ENCODE data around the gene ADD2.

The ADD2 gene

DNA sequence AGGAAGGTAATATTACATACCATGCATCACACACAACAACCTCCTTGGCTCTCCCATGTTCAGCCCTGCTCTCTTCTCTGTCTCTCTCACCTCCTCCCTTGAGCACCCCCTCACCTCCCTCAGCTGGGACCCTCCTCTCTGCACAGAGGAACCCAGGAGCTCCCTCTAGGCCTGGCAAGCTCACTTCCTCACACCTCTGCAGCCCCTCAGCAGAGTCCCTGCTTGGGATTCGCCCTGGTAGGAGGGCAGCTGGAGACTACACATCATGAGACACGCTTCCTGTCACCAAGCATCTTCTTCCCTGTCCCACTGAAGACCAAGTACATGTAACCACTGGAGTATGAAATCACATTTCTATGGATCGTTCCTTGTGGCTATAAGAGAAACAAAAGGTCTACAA is 51.0 kb downstream of the ADD2 start:
- H3K36me3 ChIP-seq (ENCODE audit: control insufficient read depth, low read depth, low read length): no peaks in the 10 kb centered on the region
- H3K9ac ChIP-seq (ENCODE audit: low read length): no peak overlapping the region
- peaks cover 15% of the 10 kb centered on the region for H3K4me1 ChIP-seq (ENCODE audit: control insufficient read depth, low read depth, low read length)
- H3K27me3 ChIP-seq (ENCODE audit: control insufficient read depth, insufficient read depth, low read length): no peaks in the 10 kb centered on the region
- no peaks in the 10 kb centered on the region for H3K9me3 ChIP-seq (ENCODE audit: control insufficient read depth, low read depth, low read length)
- H3K27ac ChIP-seq (ENCODE audit: low read length): no peak overlapping the region
- no peak overlapping the region for H3K4me3 ChIP-seq (ENCODE audit: low read length)

DNA sequence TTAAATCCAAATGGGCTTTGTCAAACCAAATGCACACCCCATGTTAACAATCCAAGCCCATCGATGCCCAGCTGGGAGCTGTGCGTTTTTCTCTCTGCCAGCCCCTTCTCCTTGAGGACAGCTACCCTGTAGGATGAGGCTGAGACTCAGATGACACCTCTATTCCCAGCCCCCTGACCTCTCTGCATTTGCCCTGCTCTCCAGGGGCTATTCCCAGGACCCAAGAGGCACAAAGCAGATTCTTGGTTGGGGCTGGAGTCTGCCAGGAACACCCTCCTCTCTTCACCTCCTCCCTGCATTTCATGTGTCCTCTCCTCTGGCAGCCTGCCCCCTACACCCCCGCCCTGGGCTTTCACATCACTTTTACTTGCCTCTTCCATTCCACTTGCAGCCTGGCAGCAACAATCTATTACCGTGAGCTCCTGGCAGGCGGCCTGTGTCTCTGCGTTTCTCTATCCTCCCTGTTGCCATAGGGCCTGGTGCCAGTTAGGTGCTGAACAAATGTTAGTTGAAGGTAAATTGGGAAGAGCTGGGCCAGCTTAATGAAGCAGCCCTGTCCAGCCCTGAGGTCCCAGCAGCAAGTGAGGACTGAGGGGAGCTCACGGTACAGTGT is 51.8 kb downstream of the ADD2 start:
- no peaks in the 10 kb centered on the region for H3K9me3 ChIP-seq (ENCODE audit: control insufficient read depth, low read depth, low read length)
- H3K27ac ChIP-seq (ENCODE audit: low read length): no peak overlapping the region
- H3K27me3 ChIP-seq (ENCODE audit: control insufficient read depth, insufficient read depth, low read length): no peaks in the 10 kb centered on the region
- H3K4me3 ChIP-seq (ENCODE audit: low read length): no peak overlapping the region
- peaks cover 20% of the 10 kb centered on the region for H3K4me1 ChIP-seq (ENCODE audit: control insufficient read depth, low read depth, low read length)
- no peak overlapping the region for H3K9ac ChIP-seq (ENCODE audit: low read length)
- H3K36me3 ChIP-seq (ENCODE audit: control insufficient read depth, low read depth, low read length): no peaks in the 10 kb centered on the region

DNA sequence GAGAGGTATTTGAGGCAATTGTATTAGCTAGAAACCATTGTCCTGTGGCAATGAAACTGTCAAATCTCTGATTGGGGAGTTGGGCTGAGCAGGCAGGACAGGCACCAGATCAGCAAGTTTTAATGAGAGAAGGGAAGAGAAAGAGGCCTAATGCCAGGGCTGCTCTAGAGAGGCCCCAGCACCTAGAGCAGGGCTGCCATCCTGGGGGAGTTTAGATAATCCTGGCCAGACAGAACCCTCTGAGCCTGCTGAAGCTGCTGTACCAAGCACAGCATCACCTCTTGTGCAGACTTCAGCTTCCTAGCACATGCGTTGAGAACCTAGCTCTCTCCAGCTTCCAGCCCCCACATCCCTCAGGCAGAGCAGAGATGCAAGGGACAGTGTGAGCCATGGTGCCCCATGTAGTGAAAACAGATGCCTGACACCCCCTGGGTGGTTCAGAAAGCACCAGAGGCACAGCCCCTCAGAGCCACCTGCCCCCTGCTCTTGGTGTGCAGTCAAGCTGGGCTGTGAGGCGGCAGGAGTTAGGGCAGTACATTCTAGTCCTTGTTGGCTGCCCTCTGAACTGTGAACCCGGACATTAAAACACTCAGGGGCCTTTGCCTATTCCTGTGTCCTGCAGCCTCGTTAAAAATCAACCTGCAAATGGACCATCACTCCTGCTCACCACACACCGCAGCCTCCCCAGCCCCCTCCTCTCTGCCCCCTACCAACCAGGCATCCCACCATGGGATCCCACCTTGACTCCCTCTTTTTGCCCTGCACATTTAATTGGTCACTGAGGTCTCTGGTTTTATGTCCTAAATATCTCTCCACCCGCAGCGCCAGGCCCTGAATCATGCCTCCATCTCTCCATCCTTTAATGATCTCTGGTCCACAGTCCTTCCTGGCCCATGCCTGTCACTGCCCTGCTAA is 52.7 kb downstream of the ADD2 start:
- Histone ChIP-seq H3K27me3 (ENCODE audit: control insufficient read depth, insufficient read depth, low read length) (no peaks in the 10 kb centered on the region), H3K9ac (ENCODE audit: low read length) (no peak overlapping the region), H3K4me1 (ENCODE audit: control insufficient read depth, low read depth, low read length) (peaks cover 24% of the 10 kb centered on the region), H3K9me3 (ENCODE audit: control insufficient read depth, low read depth, low read length) (no peaks in the 10 kb centered on the region), H3K4me3 (ENCODE audit: low read length) (no peak overlapping the region), H3K36me3 (ENCODE audit: control insufficient read depth, low read depth, low read length) (peaks cover 7% of the 10 kb centered on the region), H3K27ac (ENCODE audit: low read length) (no peak overlapping the region)

DNA sequence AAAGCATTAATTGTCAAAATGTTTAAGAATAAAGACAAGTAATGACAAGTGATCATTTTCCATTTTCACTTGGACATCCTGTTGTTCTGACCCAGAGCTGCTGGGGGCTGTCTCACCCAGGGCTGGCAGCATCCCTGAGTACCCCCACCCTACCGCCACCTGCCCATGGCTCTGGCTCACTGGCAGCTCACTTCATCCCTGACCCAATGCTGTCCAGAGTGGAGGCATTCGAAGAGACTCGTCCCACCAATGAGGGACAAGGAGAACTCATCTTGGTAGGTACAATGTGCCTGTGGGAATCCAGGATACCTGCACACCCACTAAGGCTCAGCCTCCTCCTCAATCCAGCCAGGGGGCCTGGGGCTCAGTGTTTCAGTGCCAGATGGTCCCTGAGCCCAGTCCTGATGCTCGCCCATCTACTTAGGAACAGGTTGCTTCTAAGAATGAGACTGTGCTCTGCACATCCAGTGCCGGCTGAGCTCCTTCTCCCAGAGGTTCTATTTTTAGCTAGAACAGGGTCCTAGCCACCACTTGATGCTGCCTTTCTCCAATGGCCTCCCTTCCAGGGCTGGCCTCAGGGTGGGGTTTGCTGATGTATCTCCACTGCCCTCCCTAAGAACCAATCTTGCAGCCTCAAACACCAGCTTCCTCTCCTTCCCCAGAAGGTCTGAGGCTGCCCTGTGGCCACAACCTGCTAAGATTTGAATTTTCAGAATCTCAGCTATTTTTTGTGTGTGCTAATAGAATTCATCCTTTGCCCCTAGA is 53.7 kb downstream of the ADD2 start:
- Histone ChIP-seq H3K36me3 (ENCODE audit: control insufficient read depth, low read depth, low read length) (peaks cover 7% of the 10 kb centered on the region), H3K4me3 (ENCODE audit: low read length) (no peak overlapping the region), H3K27me3 (ENCODE audit: control insufficient read depth, insufficient read depth, low read length) (no peaks in the 10 kb centered on the region), H3K9ac (ENCODE audit: low read length) (no peak overlapping the region), H3K9me3 (ENCODE audit: control insufficient read depth, low read depth, low read length) (no peaks in the 10 kb centered on the region), H3K27ac (ENCODE audit: low read length) (no peak overlapping the region), H3K4me1 (ENCODE audit: control insufficient read depth, low read depth, low read length) (peaks cover 24% of the 10 kb centered on the region)

DNA sequence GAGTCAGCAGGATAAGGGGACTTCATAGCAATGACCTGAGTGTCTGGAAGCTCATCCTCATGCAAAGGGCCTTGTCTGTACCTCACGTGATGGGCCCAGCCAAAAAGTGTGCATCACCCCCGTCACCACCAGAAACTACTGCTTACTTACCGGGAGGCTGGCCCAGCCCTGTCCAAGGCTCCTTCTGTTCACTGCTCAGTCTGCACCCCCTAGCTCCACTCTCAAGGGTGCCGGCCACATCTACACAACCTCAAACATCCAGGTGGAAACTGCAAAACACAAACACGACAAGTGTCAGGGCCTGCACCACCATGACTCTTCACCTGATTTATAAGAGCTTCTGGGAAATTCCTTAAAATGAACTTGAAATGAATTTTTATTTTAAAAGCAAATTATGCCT is 55.1 kb downstream of the ADD2 start:
- Histone ChIP-seq H3K9me3 (ENCODE audit: control insufficient read depth, low read depth, low read length) (no peaks in the 10 kb centered on the region), H3K4me3 (ENCODE audit: low read length) (no peak overlapping the region), H3K36me3 (ENCODE audit: control insufficient read depth, low read depth, low read length) (peaks cover 7% of the 10 kb centered on the region), H3K27me3 (ENCODE audit: control insufficient read depth, insufficient read depth, low read length) (no peaks in the 10 kb centered on the region), H3K27ac (ENCODE audit: low read length) (no peak overlapping the region), H3K4me1 (ENCODE audit: control insufficient read depth, low read depth, low read length) (peaks cover 24% of the 10 kb centered on the region), H3K9ac (ENCODE audit: low read length) (no peak overlapping the region)

DNA sequence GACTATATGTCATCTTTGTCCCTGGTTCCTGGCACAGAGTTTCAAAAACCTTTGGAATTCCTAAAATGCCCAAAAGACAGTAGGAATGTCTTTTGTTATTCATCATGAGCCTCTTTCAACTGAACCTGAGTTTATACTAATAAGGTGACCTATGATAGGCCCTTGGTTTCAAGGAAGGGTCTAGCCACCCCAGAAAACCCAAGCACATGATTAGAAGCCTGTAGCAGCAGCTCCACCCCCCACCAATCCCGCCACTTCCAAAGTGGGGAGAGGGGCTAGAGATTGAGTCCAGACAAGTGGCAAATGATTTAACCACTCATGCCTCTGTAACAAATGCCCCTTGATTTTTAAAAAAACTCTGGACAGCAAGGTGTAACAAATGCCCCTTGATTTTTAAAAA is 56.8 kb downstream of the ADD2 start:
- Histone ChIP-seq H3K36me3 (ENCODE audit: control insufficient read depth, low read depth, low read length) (peaks cover 16% of the 10 kb centered on the region), H3K4me1 (ENCODE audit: control insufficient read depth, low read depth, low read length) (peaks cover 24% of the 10 kb centered on the region), H3K9me3 (ENCODE audit: control insufficient read depth, low read depth, low read length) (no peaks in the 10 kb centered on the region), H3K9ac (ENCODE audit: low read length) (no peak overlapping the region), H3K4me3 (ENCODE audit: low read length) (no peak overlapping the region), H3K27me3 (ENCODE audit: control insufficient read depth, insufficient read depth, low read length) (no peaks in the 10 kb centered on the region), H3K27ac (ENCODE audit: low read length) (no peak overlapping the region)

DNA sequence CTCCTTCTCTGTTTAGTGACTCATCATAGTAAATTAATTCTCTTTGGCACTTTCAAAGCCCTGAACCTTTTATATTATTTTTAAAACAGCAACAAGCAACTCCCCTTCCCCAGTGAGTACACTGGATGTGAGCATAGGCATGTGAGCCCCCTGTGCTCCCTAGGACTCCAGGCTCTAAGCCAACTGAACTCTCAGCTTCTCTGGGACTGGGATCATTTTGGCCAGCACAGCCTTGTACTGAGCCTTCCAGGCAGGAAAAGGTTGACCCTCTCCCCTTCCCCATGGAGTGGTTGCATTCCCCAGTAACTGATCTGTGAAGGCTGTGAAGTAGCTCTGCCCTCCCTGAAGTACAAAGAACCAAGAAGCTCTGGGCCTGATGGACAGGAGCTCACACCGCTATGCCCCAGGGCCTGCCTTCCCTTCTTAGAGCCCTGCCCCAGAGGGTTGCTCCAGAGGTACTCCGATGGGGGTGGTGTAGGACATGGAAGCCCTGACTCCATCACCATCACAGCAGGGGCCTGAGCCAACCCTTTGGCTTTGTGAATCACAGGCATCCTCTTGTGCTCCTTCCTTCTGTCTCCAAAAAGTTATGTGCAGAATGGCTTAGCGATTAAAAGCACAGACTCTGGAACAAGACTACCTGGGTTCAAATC is 57.8 kb downstream of the ADD2 start:
- H3K9me3 ChIP-seq (ENCODE audit: control insufficient read depth, low read depth, low read length): no peaks in the 10 kb centered on the region
- no peaks in the 10 kb centered on the region for H3K27me3 ChIP-seq (ENCODE audit: control insufficient read depth, insufficient read depth, low read length)
- no peak overlapping the region for H3K27ac ChIP-seq (ENCODE audit: low read length)
- no peak overlapping the region for H3K9ac ChIP-seq (ENCODE audit: low read length)
- H3K4me1 ChIP-seq (ENCODE audit: control insufficient read depth, low read depth, low read length): peaks cover 22% of the 10 kb centered on the region
- no peak overlapping the region for H3K4me3 ChIP-seq (ENCODE audit: low read length)
- H3K36me3 ChIP-seq (ENCODE audit: control insufficient read depth, low read depth, low read length): peaks cover 24% of the 10 kb centered on the region

DNA sequence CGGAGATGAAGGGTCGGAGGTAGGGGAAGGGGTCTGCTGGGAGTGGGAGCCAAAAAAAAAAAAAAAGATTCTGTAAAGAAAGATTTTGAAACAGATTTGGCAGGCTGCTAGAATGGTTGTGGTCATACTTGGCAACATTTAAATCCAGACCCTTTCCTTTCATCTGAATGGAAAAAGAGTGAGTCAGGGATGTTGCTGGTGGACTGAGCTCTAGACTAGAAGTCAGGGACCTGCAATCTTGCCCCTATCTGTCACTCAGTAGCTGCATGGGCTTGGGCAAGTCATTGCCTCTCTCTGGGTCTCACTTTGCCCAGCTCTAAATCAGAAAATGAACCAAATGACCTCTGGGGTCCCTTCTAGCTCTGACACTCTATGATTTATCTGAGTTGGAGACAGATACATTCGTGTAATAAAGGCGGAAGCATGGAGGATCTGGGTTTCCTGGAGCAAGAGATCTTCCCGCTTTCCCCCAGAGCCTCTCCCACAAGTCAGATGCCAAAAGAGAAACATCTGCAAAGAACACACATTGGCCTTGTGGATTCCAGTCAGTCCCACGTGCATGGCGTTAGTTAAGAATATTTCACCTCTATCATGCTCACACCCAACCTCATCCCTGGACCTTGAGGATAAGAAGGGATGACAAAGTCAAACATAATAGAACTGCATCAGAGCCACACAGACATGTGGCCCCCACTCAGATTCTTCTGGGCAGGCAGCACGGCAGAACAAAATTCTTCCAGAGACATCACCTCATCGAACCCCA is 58.5 kb downstream of the ADD2 start:
- Histone ChIP-seq H3K36me3 (ENCODE audit: control insufficient read depth, low read depth, low read length) (peaks cover 27% of the 10 kb centered on the region), H3K27ac (ENCODE audit: low read length) (no peak overlapping the region), H3K4me1 (ENCODE audit: control insufficient read depth, low read depth, low read length) (peaks cover 15% of the 10 kb centered on the region), H3K27me3 (ENCODE audit: control insufficient read depth, insufficient read depth, low read length) (no peaks in the 10 kb centered on the region), H3K9me3 (ENCODE audit: control insufficient read depth, low read depth, low read length) (no peaks in the 10 kb centered on the region), H3K4me3 (ENCODE audit: low read length) (no peak overlapping the region), H3K9ac (ENCODE audit: low read length) (no peak overlapping the region)

DNA sequence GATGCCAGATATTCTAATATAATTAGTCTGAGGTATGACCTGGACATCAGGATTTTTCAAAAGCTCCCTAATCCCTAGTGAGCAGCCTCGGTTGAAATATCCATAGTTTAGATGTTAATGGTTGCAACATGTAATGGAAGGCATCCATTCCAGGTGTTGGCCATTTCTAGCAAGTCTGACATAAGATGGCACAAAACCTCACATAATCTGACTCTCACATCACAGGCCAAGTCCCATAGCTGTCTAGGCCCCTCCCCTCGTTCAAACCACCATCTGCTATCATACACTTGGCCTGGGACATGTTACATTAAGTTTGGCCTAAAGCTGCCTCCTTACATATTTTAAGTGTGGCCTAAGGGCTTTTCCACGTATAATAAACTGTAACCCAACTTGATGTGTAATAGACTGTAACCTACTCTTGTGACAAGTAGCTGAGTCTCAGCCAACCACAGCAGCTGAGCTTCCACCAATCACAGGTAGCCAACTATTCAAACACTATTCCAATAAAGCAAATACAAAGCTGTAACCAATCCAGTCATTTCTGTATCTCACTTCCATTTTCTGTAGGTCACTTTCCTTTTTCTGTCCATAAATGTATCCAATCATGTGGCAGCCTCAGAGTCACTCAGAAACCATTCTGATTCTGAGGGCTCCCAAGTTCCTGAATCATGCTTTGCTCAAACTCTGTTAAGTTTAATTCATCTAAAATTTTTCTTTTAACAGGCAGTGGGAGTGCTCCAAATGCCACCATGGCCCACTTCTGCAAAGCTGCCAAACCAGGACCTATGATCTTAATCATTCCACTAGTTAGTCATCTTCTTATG is 59.4 kb downstream of the ADD2 start:
- Histone ChIP-seq H3K27ac (ENCODE audit: low read length) (no peak overlapping the region), H3K9ac (ENCODE audit: low read length) (no peak overlapping the region), H3K4me1 (ENCODE audit: control insufficient read depth, low read depth, low read length) (peaks cover 15% of the 10 kb centered on the region), H3K36me3 (ENCODE audit: control insufficient read depth, low read depth, low read length) (peaks cover 32% of the 10 kb centered on the region), H3K4me3 (ENCODE audit: low read length) (no peak overlapping the region), H3K27me3 (ENCODE audit: control insufficient read depth, insufficient read depth, low read length) (no peaks in the 10 kb centered on the region), H3K9me3 (ENCODE audit: control insufficient read depth, low read depth, low read length) (no peaks in the 10 kb centered on the region)

DNA sequence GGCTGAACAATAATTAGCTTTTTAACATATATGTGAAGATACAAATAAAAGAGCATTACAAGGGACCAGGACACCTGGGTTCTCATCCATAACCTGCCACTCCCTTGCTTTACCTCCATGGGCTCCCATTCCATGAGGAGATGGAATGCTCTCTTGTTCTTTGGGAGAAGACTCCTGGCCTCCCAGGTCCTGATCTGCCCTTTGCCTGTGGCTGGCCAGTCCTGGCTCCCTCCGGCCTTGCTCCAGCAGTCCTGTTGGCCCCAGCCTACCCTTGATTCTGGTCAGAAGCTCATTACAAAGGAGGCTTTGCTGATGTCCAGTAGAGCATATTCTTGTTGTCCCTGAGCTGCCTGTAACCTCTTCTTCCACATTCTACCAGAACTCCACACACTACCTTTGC is 60.3 kb downstream of the ADD2 start:
- Histone ChIP-seq H3K9me3 (ENCODE audit: control insufficient read depth, low read depth, low read length) (no peaks in the 10 kb centered on the region), H3K4me3 (ENCODE audit: low read length) (no peak overlapping the region), H3K9ac (ENCODE audit: low read length) (no peak overlapping the region), H3K27me3 (ENCODE audit: control insufficient read depth, insufficient read depth, low read length) (no peaks in the 10 kb centered on the region), H3K36me3 (ENCODE audit: control insufficient read depth, low read depth, low read length) (peaks cover 35% of the 10 kb centered on the region), H3K27ac (ENCODE audit: low read length) (no peak overlapping the region), H3K4me1 (ENCODE audit: control insufficient read depth, low read depth, low read length) (peaks cover 15% of the 10 kb centered on the region)
